Measurements from ENCODE around the gene LOX. TPM values are rescaled to one million over a fixed set of nuclear protein-coding genes. Genes with fewer than 3 reads are reported as not detected.
A peak's percentile ranks its signal among the peaks of the same experiment; 100 is the strongest.

LOX gene
- total and polyA plus RNA-seq, 2 experiments from 2014 or later, result 440 to 1,207 TPM

- H3K9ac ChIP-seq, result peak overlapping the region; percentile 20; the same call in 1 of the 2 replicates
- H3K4me1 ChIP-seq (ENCODE audit: insufficient read depth), result peaks cover 31% of the 10 kb centered on the region
- DNase-seq, result peak; percentile 75
- H2AFZ ChIP-seq, result peak overlapping the region; percentile 26
- H3F3A ChIP-seq (ENCODE audit: insufficient read depth), result peaks cover 4% of the 10 kb centered on the region; the same call in 1 of the 2 replicates
- H3K9me3 ChIP-seq (ENCODE audit: low read depth), result no peaks in the 10 kb centered on the region
- peak overlapping the region; percentile 35 for H3K27ac ChIP-seq
- no peaks in the 10 kb centered on the region for H3K79me2 ChIP-seq (ENCODE audit: insufficient read depth)
- TF ChIP-seq EZH2phosphoT487 (IDR thresholded peaks at IDR 0.05; ENCODE audit: insufficient read depth, low read depth), result no peak
- no peak for TF ChIP-seq EZH2 (IDR thresholded peaks at IDR 0.05; ENCODE audit: insufficient read depth, poor library complexity, severe bottlenecking)
- H3K4me3 ChIP-seq, result no peak overlapping the region
- WGBS, 2 experiments (ENCODE audit: low coverage in 1 of 2, low lambda C conversion rate in 2 of 2, missing lambda C conversion rate in 2 of 2), result 6 to 18% methylated on average over 1 of the region's 1 CpG
- H4K20me1 ChIP-seq (ENCODE audit: insufficient read depth), result no peaks in the 10 kb centered on the region
- no peaks in the 10 kb centered on the region for H3K36me3 ChIP-seq (ENCODE audit: low read depth)
- H3K9me2 ChIP-seq (ENCODE audit: insufficient read depth), result no peaks in the 10 kb centered on the region
- in situ Hi-C loops (cut with MboI), result no loop called here
- peak overlapping the region; percentile 5 for H3K4me2 ChIP-seq (ENCODE audit: unreplicated experiment)
- H3K27me3 ChIP-seq (replicated peaks; ENCODE audit: insufficient read depth), result no peaks in the 10 kb centered on the region
Measured at GRCh38 chr5:122102825-122103224, 24.8 kb upstream of the LOX start.

- peak; percentile 86 for DNase-seq
- WGBS, 2 experiments (ENCODE audit: low coverage in 1 of 2, low lambda C conversion rate in 2 of 2, missing lambda C conversion rate in 2 of 2), result 6 to 8% methylated on average over 4 of the region's 4 CpGs
- TF ChIP-seq EZH2 (IDR thresholded peaks at IDR 0.05; ENCODE audit: insufficient read depth, poor library complexity, severe bottlenecking), result no peak
- TF ChIP-seq EZH2phosphoT487 (IDR thresholded peaks at IDR 0.05; ENCODE audit: insufficient read depth, low read depth), result no peak
Measured at GRCh38 chr5:122101636-122102285, 23.7 kb upstream of the LOX start.

GRCh38 chr5:122099060-122099790 is 21.2 kb upstream of the LOX start:
- Histone ChIP-seq H3F3A (ENCODE audit: insufficient read depth) (peaks cover 23% of the 10 kb centered on the region), H3K27ac (peak overlapping the region; percentile 36), H3K9me2 (ENCODE audit: insufficient read depth) (no peaks in the 10 kb centered on the region), H2AFZ (peak overlapping the region; percentile 44; the same call in 1 of the 2 replicates), H3K27me3 (replicated peaks; ENCODE audit: insufficient read depth) (no peaks in the 10 kb centered on the region), H4K20me1 (ENCODE audit: insufficient read depth) (no peaks in the 10 kb centered on the region), H3K4me3 (no peak overlapping the region), H3K4me2 (ENCODE audit: unreplicated experiment) (peak overlapping the region; percentile 51), H3K4me1 (ENCODE audit: insufficient read depth) (peaks cover 46% of the 10 kb centered on the region), H3K9me3 (ENCODE audit: low read depth) (no peaks in the 10 kb centered on the region), H3K79me2 (ENCODE audit: insufficient read depth) (no peaks in the 10 kb centered on the region), H3K36me3 (ENCODE audit: low read depth) (no peaks in the 10 kb centered on the region), H3K9ac (0 out of 2 replicates have a peak overlapping the region, but pooled peaks have one; percentile 22)
- in situ Hi-C loops (cut with MboI), result no loop called here
- 49 to 52% methylated on average over 6 of the region's 6 CpGs for WGBS, 2 experiments (ENCODE audit: low coverage in 1 of 2, low lambda C conversion rate in 2 of 2, missing lambda C conversion rate in 2 of 2)
- DNase-seq, result peak; percentile 94
- TF ChIP-seq EZH2phosphoT487 (IDR thresholded peaks at IDR 0.05; ENCODE audit: insufficient read depth, low read depth), result no peak
- no peak for TF ChIP-seq EZH2 (IDR thresholded peaks at IDR 0.05; ENCODE audit: insufficient read depth, poor library complexity, severe bottlenecking)

More at GRCh38 chr5:122101636-122102285, 23.7 kb upstream of the LOX start:
- Histone ChIP-seq H3K36me3 (ENCODE audit: low read depth) (no peaks in the 10 kb centered on the region), H3K4me2 (ENCODE audit: unreplicated experiment) (no peak overlapping the region), H3K27ac (0 out of 2 replicates have a peak overlapping the region, but pooled peaks have one; percentile 35), H2AFZ (no peak overlapping the region), H3K79me2 (ENCODE audit: insufficient read depth) (no peaks in the 10 kb centered on the region), H3K9ac (no peak overlapping the region), H3K4me3 (no peak overlapping the region), H4K20me1 (ENCODE audit: insufficient read depth) (no peaks in the 10 kb centered on the region), H3K27me3 (replicated peaks; ENCODE audit: insufficient read depth) (no peaks in the 10 kb centered on the region), H3K4me1 (ENCODE audit: insufficient read depth) (peaks cover 31% of the 10 kb centered on the region), H3K9me3 (ENCODE audit: low read depth) (no peaks in the 10 kb centered on the region), H3K9me2 (ENCODE audit: insufficient read depth) (no peaks in the 10 kb centered on the region), H3F3A (ENCODE audit: insufficient read depth) (peaks cover 4% of the 10 kb centered on the region; the same call in 1 of the 2 replicates)
- in situ Hi-C loops (cut with MboI), result no loop called here

- Histone ChIP-seq H3K4me2 (ENCODE audit: unreplicated experiment) (no peak overlapping the region), H2AFZ (no peak overlapping the region), H3K27ac (no peak overlapping the region), H3K9me2 (ENCODE audit: insufficient read depth) (no peaks in the 10 kb centered on the region), H3K27me3 (replicated peaks; ENCODE audit: insufficient read depth) (no peaks in the 10 kb centered on the region), H3K36me3 (ENCODE audit: low read depth) (no peaks in the 10 kb centered on the region), H3F3A (ENCODE audit: insufficient read depth) (peaks cover 40% of the 10 kb centered on the region), H3K9ac (no peak overlapping the region), H3K79me2 (ENCODE audit: insufficient read depth) (no peaks in the 10 kb centered on the region), H3K4me1 (ENCODE audit: insufficient read depth) (peaks cover 52% of the 10 kb centered on the region), H3K9me3 (ENCODE audit: low read depth) (no peaks in the 10 kb centered on the region), H4K20me1 (ENCODE audit: insufficient read depth) (no peaks in the 10 kb centered on the region), H3K4me3 (no peak overlapping the region)
- in situ Hi-C loops (cut with MboI), result no loop called here
- DNase-seq, result no peak
- TF ChIP-seq EZH2 (IDR thresholded peaks at IDR 0.05; ENCODE audit: insufficient read depth, poor library complexity, severe bottlenecking), result no peak
- no peak for TF ChIP-seq EZH2phosphoT487 (IDR thresholded peaks at IDR 0.05; ENCODE audit: insufficient read depth, low read depth)
- 74 to 84% methylated on average over 1 of the region's 1 CpG for WGBS, 2 experiments (ENCODE audit: low coverage in 1 of 2, low lambda C conversion rate in 2 of 2, missing lambda C conversion rate in 2 of 2)
Measured at GRCh38 chr5:122097391-122097790, 19.3 kb upstream of the LOX start.

All from GM23248 (cell line).